EL (cell line): ENCODE data around the gene FBXO11.

Source experiments
- DNase-seq: peaks from one replicate; pipeline ENCODE4 v3.0.0-alpha.2; 2016

Gene FBXO11

GRCh38 chr2:47844162-47844561 lies 62.1 kb downstream of the FBXO11 start:
- no peak for DNase-seq

GRCh38 chr2:47843407-47843806 lies 62.9 kb downstream of the FBXO11 start:
- DNase-seq: no peak

GRCh38 chr2:47842846-47843245 lies 63.5 kb downstream of the FBXO11 start:
- peak; percentile 4 for DNase-seq

- DNase-seq: no peak
Measured at GRCh38 chr2:47838686-47839085, 67.6 kb downstream of the FBXO11 start.

GRCh38 chr2:47838249-47838648 lies 68.0 kb downstream of the FBXO11 start:
- DNase-seq: no peak

GRCh38 chr2:47833516-47833968 lies 72.8 kb downstream of the FBXO11 start:
- no peak for DNase-seq

GRCh38 chr2:47822518-47822917 lies 83.8 kb downstream of the FBXO11 start:
- DNase-seq: no peak

GRCh38 chr2:47819834-47820233 lies 86.5 kb downstream of the FBXO11 start:
- DNase-seq: peak; percentile 52

- no peak for DNase-seq
Measured at GRCh38 chr2:47818777-47819176, 87.5 kb downstream of the FBXO11 start.

- DNase-seq: no peak
Measured at GRCh38 chr2:47815764-47816163, 90.5 kb downstream of the FBXO11 start.

GRCh38 chr2:47811668-47812067 lies 94.6 kb downstream of the FBXO11 start:
- no peak for DNase-seq

- DNase-seq: no peak
Measured at GRCh38 chr2:47810850-47811249, 95.4 kb downstream of the FBXO11 start.

- no peak for DNase-seq
Measured at GRCh38 chr2:47809903-47810302, 96.4 kb downstream of the FBXO11 start.

- DNase-seq: no peak
Measured at GRCh38 chr2:47808614-47809013, 97.7 kb downstream of the FBXO11 start.

- DNase-seq: no peak
Measured at GRCh38 chr2:47805850-47806249, 100.4 kb downstream of the FBXO11 start.

GRCh38 chr2:47803770-47804169 lies 102.5 kb downstream of the FBXO11 start:
- no peak for DNase-seq

- no peak for DNase-seq
Measured at GRCh38 chr2:47803363-47803762, 102.9 kb downstream of the FBXO11 start.

GRCh38 chr2:47801118-47801517 lies 105.2 kb downstream of the FBXO11 start:
- no peak for DNase-seq

- DNase-seq: no peak
Measured at GRCh38 chr2:47799031-47799609, 107.2 kb downstream of the FBXO11 start.

GRCh38 chr2:47798631-47799030 lies 107.7 kb downstream of the FBXO11 start:
- DNase-seq: no peak

- no peak for DNase-seq
Measured at GRCh38 chr2:47796090-47796697, 110.1 kb downstream of the FBXO11 start.

- peak; percentile 27 for DNase-seq
Measured at GRCh38 chr2:47785986-47786385, 120.3 kb downstream of the FBXO11 start.

GRCh38 chr2:47784352-47784851 lies 121.9 kb downstream of the FBXO11 start:
- no peak for DNase-seq

- DNase-seq: peak; percentile 70
Measured at GRCh38 chr2:47783486-47784351, 122.6 kb downstream of the FBXO11 start.
